Panc1 (cell line): ENCODE data around the gene MYH14. TPM values are rescaled to one million over a fixed set of nuclear protein-coding genes. Genes with fewer than 3 reads are reported as not detected.
"Not testable (repeated sequence)": the region's sequence is repeated elsewhere in the genome, so short reads cannot be mapped to it uniquely, and the experiment has no call there.

Experiments used
- ATAC-seq: fragments of 200-7000 bp; cut with Tn5 transposase; 2 replicates; pipeline ENCODE4 v1.9.1; 2020; ENCODE audit warnings: mild to moderate bottlenecking, moderate library complexity
- BruUV-seq: library from RNA; stranded (reverse); fragments of 400-500 nt; replicated peaks from 2 replicates; lab custom pipeline; 2021; lab: Mats Ljungman, UMichigan
- CTCF ChIA-PET: fragments of 300-600 bp; sonication (Branson Sonifier 250); formaldehyde crosslinking; loops from one replicate; lab custom pipeline; 2022; ENCODE audit warnings: antibody characterized with exemption; lab: Charles Lee
- POLR2A ChIA-PET: fragments of 300-600 bp; sonication (Branson Sonifier 250); formaldehyde crosslinking; loops from one replicate; lab custom pipeline; 2022; ENCODE audit warnings: antibody characterized with exemption; lab: Charles Lee
- DNase-seq: peaks from one replicate; pipeline ENCODE4 v3.0.0-alpha.2; 2010; ENCODE audit warnings: low read depth, low spot score
- H3K27ac ChIP-seq: 2 replicates; pipeline ENCODE4 v1.5.1; 2011; ENCODE audit warnings: mild to moderate bottlenecking, low read length, inconsistent platforms
- H3K27me3 ChIP-seq: fragments of 200-500 bp; sonication (Bioruptor generic); 2 replicates; pipeline ENCODE4 v1.6.0; 2014; ENCODE audit warnings: low read length, inconsistent platforms; ENCODE audit not compliant: control insufficient read depth, insufficient read depth
- H3K36me3 ChIP-seq: fragments of 200-500 bp; sonication (Bioruptor generic); 2 replicates; pipeline ENCODE4 v1.5.1; 2014; ENCODE audit warnings: inconsistent platforms, mild to moderate bottlenecking, low read length, moderate library complexity; ENCODE audit not compliant: control insufficient read depth, insufficient read depth
- H3K4me1 ChIP-seq: 2 replicates; pipeline ENCODE4 v1.5.1; 2011; ENCODE audit warnings: inconsistent platforms, mild to moderate bottlenecking, low read length, moderate library complexity; ENCODE audit not compliant: control insufficient read depth, insufficient read depth
- H3K4me3 ChIP-seq, 2 experiments: 2 replicates each; pipeline ENCODE4 v1.5.1; 2011 to 2012; ENCODE audit warnings: low read depth in 2 of 2, low read length in 2 of 2, mild to moderate bottlenecking in 2 of 2, inconsistent platforms in 1 of 2, moderate library complexity in 1 of 2
- H3K9me3 ChIP-seq: fragments of 200-500 bp; sonication (Bioruptor generic); 2 replicates; pipeline ENCODE4 v1.5.1; 2014; ENCODE audit warnings: low read depth, mild to moderate bottlenecking, inconsistent platforms, low read length, moderate library complexity; ENCODE audit not compliant: control insufficient read depth, insufficient read depth
- POLR2AphosphoS5 ChIP-seq: IDR thresholded peaks from 2 replicates; pipeline ENCODE4 v1.6.1; 2012; ENCODE audit warnings: mild to moderate bottlenecking, low read depth, low read length, moderate library complexity
- SIN3A ChIP-seq: IDR thresholded peaks from 2 replicates; pipeline ENCODE4 v1.6.1; 2012; ENCODE audit warnings: low read depth, mild to moderate bottlenecking, low read length, moderate library complexity, borderline replicate concordance; ENCODE audit not compliant: insufficient read depth
- TCF7L2 ChIP-seq: IDR thresholded peaks from 2 replicates; pipeline ENCODE4 v1.6.1; 2011; ENCODE audit warnings: mild to moderate bottlenecking, low read depth, low read length, inconsistent platforms
- in situ Hi-C: cut with HindIII; loops from 2 replicates; pipeline ENCODE4 v1.10.0; 2016; ENCODE audit warnings: low sequenced_read_pairs, low pct_unique_long_range_greater_than_20kb
- intact Hi-C: fragments of 100-400 bp; cut with micrococcal nuclease; formaldehyde crosslinking; loops from one replicate; pipeline ENCODE4 v1.10.0; 2022; ENCODE audit not compliant: unreplicated experiment
- total RNA-seq: library from RNA; stranded (reverse); gene quantifications from one replicate; pipeline ENCODE4 v1.2.1, GENCODE V29; 2021; ENCODE audit not compliant: unreplicated experiment
- TF ChIP-seq, protein P1 (sequence below): fragments of 450-650 bp; IDR thresholded peaks from 2 replicates; pipeline ENCODE4 v1.5.1; 2017; ENCODE audit warnings: mild to moderate bottlenecking
- TF ChIP-seq, protein P2 (sequence below), 2 experiments: IDR thresholded peaks; 2 replicates each; pipeline ENCODE4 v1.6.1; 2011 to 2012; ENCODE audit warnings: low read depth in 2 of 2, control low read depth in 1 of 2, low read length in 1 of 2, mild to moderate bottlenecking in 1 of 2, moderate library complexity in 1 of 2; ENCODE audit not compliant: insufficient read depth in 1 of 2

The MYH14 gene
- total RNA-seq, 1 experiment from 2014 or later, result 23.8 TPM

DNA sequence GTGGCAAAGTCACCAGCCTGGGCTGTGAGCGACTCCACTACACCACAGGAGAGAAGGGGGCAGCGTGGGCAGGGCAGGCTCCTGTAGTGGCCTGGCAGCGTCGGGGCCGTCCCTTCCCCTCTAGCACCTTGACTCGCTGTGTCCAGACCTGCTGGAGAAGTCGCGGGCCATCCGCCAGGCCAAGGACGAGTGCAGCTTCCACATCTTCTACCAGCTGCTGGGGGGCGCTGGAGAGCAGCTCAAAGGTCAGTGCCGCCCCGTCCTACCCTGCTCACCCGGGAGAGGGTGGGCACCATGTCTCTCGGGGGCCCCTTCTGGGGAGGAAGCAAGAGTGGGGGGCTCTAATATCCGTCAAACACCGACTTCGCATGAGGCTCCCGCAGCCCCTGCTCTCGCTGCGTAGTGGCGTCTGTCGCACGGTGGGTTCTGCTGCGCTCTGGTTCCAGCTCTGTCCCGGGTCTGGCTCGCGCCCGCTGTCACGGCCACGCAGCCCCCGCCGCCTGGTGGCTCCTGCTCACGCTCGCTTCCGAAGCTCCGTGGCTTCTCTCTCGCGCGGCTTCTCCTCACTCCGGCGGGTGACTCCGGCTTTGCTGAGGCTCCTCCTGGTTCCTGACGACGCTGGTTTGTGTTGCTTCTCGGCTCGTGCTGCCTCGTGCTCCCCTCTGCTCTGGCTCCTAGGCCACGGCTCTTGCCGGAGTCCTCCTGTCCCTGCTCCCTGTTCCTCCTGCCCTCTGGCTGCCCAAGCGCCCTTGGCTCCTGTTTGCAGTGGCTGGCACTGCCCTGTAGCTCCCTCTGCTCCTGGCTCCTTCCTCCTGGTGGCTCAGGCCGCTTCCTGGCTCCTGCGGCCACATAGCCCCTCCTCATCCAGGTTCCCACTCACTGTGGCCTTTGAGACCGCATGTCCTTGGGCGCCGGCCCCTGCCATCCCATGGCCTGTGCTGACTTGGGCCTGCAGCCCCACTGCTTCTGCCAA, 27.2 kb downstream of the MYH14 start:
- Histone ChIP-seq H3K36me3 (no peaks in the 10 kb centered on the region), H3K9me3 (no peaks in the 10 kb centered on the region), H3K4me3 (no peak overlapping the region), H3K27ac (no peak overlapping the region), H3K4me1 (no peaks in the 10 kb centered on the region), H3K27me3 (no peaks in the 10 kb centered on the region)
- CTCF ChIA-PET, result interaction anchor here (0.5 kb wide), 1 partner anchor 279 kb away, joined by 3 read pairs; no protein-coding TSS in a partner anchor
- POLR2A ChIA-PET, result no interaction called here
- intact Hi-C loops, result no loop called here
- in situ Hi-C loops, result no loop called here
- BruUV-seq, result no TSS peak
- TF ChIP-seq, protein P1, sequence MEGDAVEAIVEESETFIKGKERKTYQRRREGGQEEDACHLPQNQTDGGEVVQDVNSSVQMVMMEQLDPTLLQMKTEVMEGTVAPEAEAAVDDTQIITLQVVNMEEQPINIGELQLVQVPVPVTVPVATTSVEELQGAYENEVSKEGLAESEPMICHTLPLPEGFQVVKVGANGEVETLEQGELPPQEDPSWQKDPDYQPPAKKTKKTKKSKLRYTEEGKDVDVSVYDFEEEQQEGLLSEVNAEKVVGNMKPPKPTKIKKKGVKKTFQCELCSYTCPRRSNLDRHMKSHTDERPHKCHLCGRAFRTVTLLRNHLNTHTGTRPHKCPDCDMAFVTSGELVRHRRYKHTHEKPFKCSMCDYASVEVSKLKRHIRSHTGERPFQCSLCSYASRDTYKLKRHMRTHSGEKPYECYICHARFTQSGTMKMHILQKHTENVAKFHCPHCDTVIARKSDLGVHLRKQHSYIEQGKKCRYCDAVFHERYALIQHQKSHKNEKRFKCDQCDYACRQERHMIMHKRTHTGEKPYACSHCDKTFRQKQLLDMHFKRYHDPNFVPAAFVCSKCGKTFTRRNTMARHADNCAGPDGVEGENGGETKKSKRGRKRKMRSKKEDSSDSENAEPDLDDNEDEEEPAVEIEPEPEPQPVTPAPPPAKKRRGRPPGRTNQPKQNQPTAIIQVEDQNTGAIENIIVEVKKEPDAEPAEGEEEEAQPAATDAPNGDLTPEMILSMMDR, result no peak; the same call in 1 of the 2 replicates
- TF ChIP-seq TCF7L2, result no peak
- TF ChIP-seq, protein P2, sequence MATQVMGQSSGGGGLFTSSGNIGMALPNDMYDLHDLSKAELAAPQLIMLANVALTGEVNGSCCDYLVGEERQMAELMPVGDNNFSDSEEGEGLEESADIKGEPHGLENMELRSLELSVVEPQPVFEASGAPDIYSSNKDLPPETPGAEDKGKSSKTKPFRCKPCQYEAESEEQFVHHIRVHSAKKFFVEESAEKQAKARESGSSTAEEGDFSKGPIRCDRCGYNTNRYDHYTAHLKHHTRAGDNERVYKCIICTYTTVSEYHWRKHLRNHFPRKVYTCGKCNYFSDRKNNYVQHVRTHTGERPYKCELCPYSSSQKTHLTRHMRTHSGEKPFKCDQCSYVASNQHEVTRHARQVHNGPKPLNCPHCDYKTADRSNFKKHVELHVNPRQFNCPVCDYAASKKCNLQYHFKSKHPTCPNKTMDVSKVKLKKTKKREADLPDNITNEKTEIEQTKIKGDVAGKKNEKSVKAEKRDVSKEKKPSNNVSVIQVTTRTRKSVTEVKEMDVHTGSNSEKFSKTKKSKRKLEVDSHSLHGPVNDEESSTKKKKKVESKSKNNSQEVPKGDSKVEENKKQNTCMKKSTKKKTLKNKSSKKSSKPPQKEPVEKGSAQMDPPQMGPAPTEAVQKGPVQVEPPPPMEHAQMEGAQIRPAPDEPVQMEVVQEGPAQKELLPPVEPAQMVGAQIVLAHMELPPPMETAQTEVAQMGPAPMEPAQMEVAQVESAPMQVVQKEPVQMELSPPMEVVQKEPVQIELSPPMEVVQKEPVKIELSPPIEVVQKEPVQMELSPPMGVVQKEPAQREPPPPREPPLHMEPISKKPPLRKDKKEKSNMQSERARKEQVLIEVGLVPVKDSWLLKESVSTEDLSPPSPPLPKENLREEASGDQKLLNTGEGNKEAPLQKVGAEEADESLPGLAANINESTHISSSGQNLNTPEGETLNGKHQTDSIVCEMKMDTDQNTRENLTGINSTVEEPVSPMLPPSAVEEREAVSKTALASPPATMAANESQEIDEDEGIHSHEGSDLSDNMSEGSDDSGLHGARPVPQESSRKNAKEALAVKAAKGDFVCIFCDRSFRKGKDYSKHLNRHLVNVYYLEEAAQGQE (IDR thresholded peaks at IDR 0.05; ENCODE audit: insufficient read depth in 1 of 2, low read depth in 2 of 2, low read length in 1 of 2), result no peak
- no peak for TF ChIP-seq POLR2AphosphoS5
- no peak for TF ChIP-seq SIN3A
- DNase-seq, result no peak
- peak; percentile 37; the same call in 1 of the 2 replicates for ATAC-seq

DNA sequence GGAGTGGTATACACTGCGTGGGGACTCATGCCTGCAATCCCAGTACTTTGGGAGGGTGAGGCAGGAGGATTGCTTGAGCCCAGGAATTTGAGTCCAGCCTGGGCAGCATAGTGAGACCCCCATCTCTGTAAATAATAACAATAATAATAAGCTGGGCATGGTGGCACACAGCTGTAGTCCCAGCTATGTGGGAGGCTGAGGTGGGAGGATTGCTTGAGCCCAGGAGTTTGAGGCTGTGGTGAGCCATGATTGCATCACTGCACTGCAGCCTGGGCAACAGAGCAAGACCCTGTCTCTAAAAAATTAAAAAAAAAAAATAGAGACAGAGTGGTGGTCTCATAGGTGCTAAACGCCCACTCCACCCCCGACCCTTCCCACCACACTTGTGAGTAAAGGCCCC, 28.0 kb downstream of the MYH14 start:
- H3K9me3 ChIP-seq, ATAC-seq, BruUV-seq, H3K4me3 ChIP-seq, H3K4me1 ChIP-seq, H3K36me3 ChIP-seq, in situ Hi-C loops, H3K27me3 ChIP-seq, CTCF ChIA-PET, DNase-seq, intact Hi-C loops, POLR2A ChIA-PET, H3K27ac ChIP-seq: not testable (repeated sequence)

DNA sequence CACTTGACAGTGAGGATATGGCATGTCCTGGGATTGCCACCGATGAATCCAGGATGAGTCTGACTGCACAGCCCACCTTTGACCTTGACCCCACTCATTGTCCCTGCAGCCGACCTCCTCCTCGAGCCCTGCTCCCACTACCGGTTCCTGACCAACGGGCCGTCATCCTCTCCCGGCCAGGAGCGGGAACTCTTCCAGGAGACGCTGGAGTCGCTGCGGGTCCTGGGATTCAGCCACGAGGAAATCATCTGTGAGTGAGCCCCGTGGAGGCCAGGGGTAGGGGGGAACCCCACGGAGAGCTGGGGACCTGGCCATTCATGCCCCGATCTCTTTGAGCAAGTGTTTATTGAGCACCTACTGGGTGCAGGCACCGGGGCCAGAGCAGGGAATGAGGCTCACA, 28.4 kb downstream of the MYH14 start:
- ATAC-seq (no peak), DNase-seq (no peak)
- POLR2A ChIA-PET, result no interaction called here
- no peak for TF ChIP-seq TCF7L2
- TF ChIP-seq, protein P1, result no peak
- no peak for TF ChIP-seq POLR2AphosphoS5
- TF ChIP-seq, protein P2 (IDR thresholded peaks at IDR 0.05; ENCODE audit: insufficient read depth in 1 of 2, low read depth in 2 of 2, low read length in 1 of 2), result no peak
- no peak for TF ChIP-seq SIN3A
- Histone ChIP-seq H3K36me3 (no peaks in the 10 kb centered on the region), H3K4me3 (no peak overlapping the region), H3K9me3 (no peaks in the 10 kb centered on the region), H3K27me3 (no peaks in the 10 kb centered on the region), H3K27ac (no peak overlapping the region), H3K4me1 (no peaks in the 10 kb centered on the region)
- BruUV-seq, result no TSS peak
- CTCF ChIA-PET, result no interaction called here
- in situ Hi-C loops (no loop called here), intact Hi-C loops (no loop called here)
